Right lobe of liver (tissue), 4 donors: ENCODE data around the gene DBF4B.

Source experiments
- CTCF ChIP-seq, 4 donors: fragments of 200-600 bp in 3 of 4; fragments of 450-650 bp in 1 of 4; IDR thresholded peaks; one replicate each; pipeline versions ENCODE4 v1.5.1 to v1.8.0; 2016 to 2022; ENCODE audit warnings: antibody characterized with exemption in 4 of 4, mild to moderate bottlenecking in 2 of 4
- POLR2A ChIP-seq: fragments of 450-650 bp; IDR thresholded peaks from one replicate; pipeline ENCODE4 v1.6.1; 2017; ENCODE audit warnings: antibody characterized with exemption, mild to moderate bottlenecking
- donor health status: DM: no; HTN: no; CAD: no.
- donor health status: DM: no; HTN: no; CAD: no.
- donor health status: DM: no; HTN: yes; CAD: no.

- no peak for TF ChIP-seq CTCF (IDR thresholded peaks at IDR 0.05)
- TF ChIP-seq POLR2A = no peak
These were observed 58.1 kb downstream of the DBF4B start for GRCh38 chr17:44766409-44767038.
